Measurements from ENCODE around the gene C22orf15.

Gene C22orf15

GRCh38 chr22:23779083-23779482, 16.3 kb downstream of the C22orf15 start:
- no peak for TF ChIP-seq CTCF (IDR thresholded peaks at IDR 0.05; ENCODE audit: insufficient read depth, low read depth, low read length, missing control alignments)
- no peak for DNase-seq (ENCODE audit: low read depth)
- no peak overlapping the region for H3K4me3 ChIP-seq (ENCODE audit: low read depth, low read length)

GRCh38 chr22:23779731-23780130, 16.9 kb downstream of the C22orf15 start:
- no peak for DNase-seq (ENCODE audit: low read depth)
- no peak for TF ChIP-seq CTCF (IDR thresholded peaks at IDR 0.05; ENCODE audit: insufficient read depth, low read depth, low read length, missing control alignments)
- H3K4me3 ChIP-seq (ENCODE audit: low read depth, low read length) = no peak overlapping the region

- H3K4me3 ChIP-seq (ENCODE audit: low read depth, low read length) = no peak overlapping the region
- DNase-seq (ENCODE audit: low read depth) = no peak
- no peak for TF ChIP-seq CTCF (IDR thresholded peaks at IDR 0.05; ENCODE audit: insufficient read depth, low read depth, low read length, missing control alignments)
Observed at GRCh38 chr22:23780146-23780748, 17.5 kb downstream of the C22orf15 start.

GRCh38 chr22:23781065-23781464, 18.3 kb downstream of the C22orf15 start:
- DNase-seq (ENCODE audit: low read depth) = no peak
- TF ChIP-seq CTCF (IDR thresholded peaks at IDR 0.05; ENCODE audit: insufficient read depth, low read depth, low read length, missing control alignments) = no peak
- no peak overlapping the region for H3K4me3 ChIP-seq (ENCODE audit: low read depth, low read length)

- TF ChIP-seq CTCF (IDR thresholded peaks at IDR 0.05; ENCODE audit: insufficient read depth, low read depth, low read length, missing control alignments) = no peak
- no peak for DNase-seq (ENCODE audit: low read depth)
- no peak overlapping the region for H3K4me3 ChIP-seq (ENCODE audit: low read depth, low read length)
Observed at GRCh38 chr22:23781511-23782183, 18.9 kb downstream of the C22orf15 start.

DNA sequence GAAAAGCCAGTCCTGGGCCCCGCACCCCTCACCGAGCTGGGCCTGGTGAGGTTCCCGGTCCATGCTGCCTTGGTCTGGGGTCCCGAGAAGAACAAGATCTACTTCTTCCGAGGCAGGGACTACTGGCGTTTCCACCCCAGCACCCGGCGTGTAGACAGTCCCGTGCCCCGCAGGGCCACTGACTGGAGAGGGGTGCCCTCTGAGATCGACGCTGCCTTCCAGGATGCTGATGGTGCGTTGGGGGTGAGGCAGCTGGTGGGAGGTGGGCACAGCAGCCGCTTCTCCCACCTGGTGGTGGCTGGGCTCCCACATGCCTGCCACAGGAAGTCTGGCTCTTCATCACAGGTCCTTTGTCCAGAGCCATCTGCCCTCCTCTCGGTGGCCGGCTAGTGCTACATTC, 19.5 kb downstream of the C22orf15 start:
- no peak for DNase-seq (ENCODE audit: low read depth)
- TF ChIP-seq CTCF (IDR thresholded peaks at IDR 0.05; ENCODE audit: insufficient read depth, low read depth, low read length, missing control alignments) = no peak
- H3K4me3 ChIP-seq (ENCODE audit: low read depth, low read length) = no peak overlapping the region

- H3K4me3 ChIP-seq (ENCODE audit: low read depth, low read length) = no peak overlapping the region
- no peak for DNase-seq (ENCODE audit: low read depth)
- no peak for TF ChIP-seq CTCF (IDR thresholded peaks at IDR 0.05; ENCODE audit: insufficient read depth, low read depth, low read length, missing control alignments)
Observed at GRCh38 chr22:23782703-23783102, 19.9 kb downstream of the C22orf15 start.
